GM11168 (cell line): Measurements from ENCODE around the gene KCNJ1.

Source experiments
- in situ Hi-C: fragments of 300-500 bp; cut with MboI; formaldehyde crosslinking; loops from one replicate; pipeline ENCODE4 v1.12.0; 2022; ENCODE audit warnings: low sequenced_read_pairs; ENCODE audit not compliant: unreplicated experiment

The KCNJ1 gene

GRCh38 chr11:128884703-128885338, 17.7 kb upstream of the KCNJ1 start:
- in situ Hi-C loops = loop anchor here (5.0 kb wide), 1 partner anchor 72 kb away; no protein-coding TSS in a partner anchor

- in situ Hi-C loops = loop anchor here (5.0 kb wide), 1 partner anchor 73 kb away; no protein-coding TSS in a partner anchor
Measured at GRCh38 chr11:128884054-128884453, 17.0 kb upstream of the KCNJ1 start.

- in situ Hi-C loops = loop anchor here (5.0 kb wide), 1 partner anchor 75 kb away; no protein-coding TSS in a partner anchor
Measured at GRCh38 chr11:128882451-128882850, 15.4 kb upstream of the KCNJ1 start.

GRCh38 chr11:128881221-128881620, 14.1 kb upstream of the KCNJ1 start:
- in situ Hi-C loops = loop anchor here (5.0 kb wide), 1 partner anchor 76 kb away; no protein-coding TSS in a partner anchor

GRCh38 chr11:128879817-128880216, 12.7 kb upstream of the KCNJ1 start:
- in situ Hi-C loops = loop anchor here (5.0 kb wide), 1 partner anchor 77 kb away; no protein-coding TSS in a partner anchor

- in situ Hi-C loops = no loop called here
Measured at GRCh38 chr11:128878455-128878854, 11.4 kb upstream of the KCNJ1 start.

- in situ Hi-C loops = no loop called here
Measured at GRCh38 chr11:128877726-128878125, 10.6 kb upstream of the KCNJ1 start.

- in situ Hi-C loops = no loop called here
Measured at GRCh38 chr11:128876133-128876650, 9.1 kb upstream of the KCNJ1 start.

- in situ Hi-C loops = no loop called here
Measured at GRCh38 chr11:128874427-128874826, 7.3 kb upstream of the KCNJ1 start.

- in situ Hi-C loops = no loop called here
Measured at GRCh38 chr11:128872594-128872993, 5.5 kb upstream of the KCNJ1 start.

- in situ Hi-C loops = no loop called here
Measured at GRCh38 chr11:128872094-128872493, 5.0 kb upstream of the KCNJ1 start.

GRCh38 chr11:128871168-128871610, 4.1 kb upstream of the KCNJ1 start:
- in situ Hi-C loops = no loop called here

GRCh38 chr11:128868841-128869671, 2.0 kb upstream of the KCNJ1 start:
- in situ Hi-C loops = no loop called here

- in situ Hi-C loops = no loop called here
Measured at GRCh38 chr11:128865490-128865889, 1.6 kb downstream of the KCNJ1 start.

GRCh38 chr11:128862908-128863660, 4.0 kb downstream of the KCNJ1 start:
- in situ Hi-C loops = no loop called here

- in situ Hi-C loops = no loop called here
Measured at GRCh38 chr11:128862406-128862805, 4.7 kb downstream of the KCNJ1 start.

- in situ Hi-C loops = no loop called here
Measured at GRCh38 chr11:128860571-128861361, 6.3 kb downstream of the KCNJ1 start.

- in situ Hi-C loops = loop anchor here (10.0 kb wide), 1 partner anchor 825 kb away; no protein-coding TSS in a partner anchor
Measured at GRCh38 chr11:128859563-128860441, 7.3 kb downstream of the KCNJ1 start.
